ENCODE data around the gene DUSP5.
A peak's percentile ranks its signal among the peaks of the same experiment; 100 is the strongest.

Gene DUSP5

GRCh38 chr10:110540031-110540430 lies 42.3 kb downstream of the DUSP5 start (continued):
- TF ChIP-seq, protein P1, sequence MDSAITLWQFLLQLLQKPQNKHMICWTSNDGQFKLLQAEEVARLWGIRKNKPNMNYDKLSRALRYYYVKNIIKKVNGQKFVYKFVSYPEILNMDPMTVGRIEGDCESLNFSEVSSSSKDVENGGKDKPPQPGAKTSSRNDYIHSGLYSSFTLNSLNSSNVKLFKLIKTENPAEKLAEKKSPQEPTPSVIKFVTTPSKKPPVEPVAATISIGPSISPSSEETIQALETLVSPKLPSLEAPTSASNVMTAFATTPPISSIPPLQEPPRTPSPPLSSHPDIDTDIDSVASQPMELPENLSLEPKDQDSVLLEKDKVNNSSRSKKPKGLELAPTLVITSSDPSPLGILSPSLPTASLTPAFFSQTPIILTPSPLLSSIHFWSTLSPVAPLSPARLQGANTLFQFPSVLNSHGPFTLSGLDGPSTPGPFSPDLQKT (IDR thresholded peaks at IDR 0.05; ENCODE audit: borderline replicate concordance, low read depth, low read length), result no peak
- TF ChIP-seq OVOL3 (tag by site-specific recombination; IDR thresholded peaks at IDR 0.05) (no peak), SP3 (tag by site-specific recombination; IDR thresholded peaks at IDR 0.05) (no peak), ZNF324 (tag by site-specific recombination; IDR thresholded peaks at IDR 0.05) (no peak), ZNF280D (tag by site-specific recombination; IDR thresholded peaks at IDR 0.05) (no peak), ZEB2 (tag by site-specific recombination; IDR thresholded peaks at IDR 0.05) (0 out of 2 replicates have a peak, but pooled peaks have one; percentile 35), ZNF600 (tag by site-specific recombination; IDR thresholded peaks at IDR 0.05) (no peak), TCF7L2 (IDR thresholded peaks at IDR 0.05; ENCODE audit: borderline replicate concordance, low read depth, low read length) (peak; percentile 50; the same call in 1 of the 2 replicates), GLIS2 (tag by site-specific recombination; IDR thresholded peaks at IDR 0.05) (no peak), EGR2 (tag by site-specific recombination; IDR thresholded peaks at IDR 0.05; ENCODE audit: low read depth) (no peak), ZNF843 (tag by site-specific recombination; IDR thresholded peaks at IDR 0.05) (peak; percentile 29; the same call in 1 of the 2 replicates), ZNF626 (tag by site-specific recombination; IDR thresholded peaks at IDR 0.05) (no peak), ZNF350 (tag by site-specific recombination; IDR thresholded peaks at IDR 0.05) (no peak), ZNF521 (tag by site-specific recombination; IDR thresholded peaks at IDR 0.05) (no peak), ZNF529 (tag by site-specific recombination; IDR thresholded peaks at IDR 0.05; ENCODE audit: insufficient replicate concordance) (no peak), ZNF23 (tag by site-specific recombination; IDR thresholded peaks at IDR 0.05; ENCODE audit: borderline replicate concordance) (no peak), PRDM6 (tag by site-specific recombination; IDR thresholded peaks at IDR 0.05) (peak; percentile 77), ZFP3 (tag by site-specific recombination; IDR thresholded peaks at IDR 0.05; ENCODE audit: low read depth) (no peak), FEZF1 (tag by site-specific recombination; IDR thresholded peaks at IDR 0.05) (peak; percentile 78), ZNF76 (tag by site-specific recombination; IDR thresholded peaks at IDR 0.05; ENCODE audit: borderline replicate concordance, low read depth) (no peak), ZNF26 (tag by site-specific recombination; IDR thresholded peaks at IDR 0.05) (no peak), ZFP37 (tag by site-specific recombination; IDR thresholded peaks at IDR 0.05) (no peak), ZNF2 (tag by site-specific recombination; IDR thresholded peaks at IDR 0.05) (no peak), ZNF132 (tag by site-specific recombination; IDR thresholded peaks at IDR 0.05; ENCODE audit: borderline replicate concordance) (no peak), ZNF394 (tag by site-specific recombination; IDR thresholded peaks at IDR 0.05; ENCODE audit: borderline replicate concordance) (no peak), OSR2 (tag by site-specific recombination; IDR thresholded peaks at IDR 0.05) (peak; percentile 57; the same call in 1 of the 2 replicates), ZNF549 (tag by site-specific recombination; IDR thresholded peaks at IDR 0.05) (no peak), SCRT1 (tag by site-specific recombination; IDR thresholded peaks at IDR 0.05; ENCODE audit: borderline replicate concordance) (no peak), ZNF560 (tag by site-specific recombination; IDR thresholded peaks at IDR 0.05; ENCODE audit: borderline replicate concordance) (no peak), ZNF501 (tag by site-specific recombination; IDR thresholded peaks at IDR 0.05) (no peak)
- TF ChIP-seq, protein P2, sequence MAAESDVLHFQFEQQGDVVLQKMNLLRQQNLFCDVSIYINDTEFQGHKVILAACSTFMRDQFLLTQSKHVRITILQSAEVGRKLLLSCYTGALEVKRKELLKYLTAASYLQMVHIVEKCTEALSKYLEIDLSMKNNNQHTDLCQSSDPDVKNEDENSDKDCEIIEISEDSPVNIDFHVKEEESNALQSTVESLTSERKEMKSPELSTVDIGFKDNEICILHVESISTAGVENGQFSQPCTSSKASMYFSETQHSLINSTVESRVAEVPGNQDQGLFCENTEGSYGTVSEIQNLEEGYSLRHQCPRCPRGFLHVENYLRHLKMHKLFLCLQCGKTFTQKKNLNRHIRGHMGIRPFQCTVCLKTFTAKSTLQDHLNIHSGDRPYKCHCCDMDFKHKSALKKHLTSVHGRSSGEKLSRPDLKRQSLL (tag by site-specific recombination; IDR thresholded peaks at IDR 0.05), result no peak
- TF ChIP-seq, protein P3, sequence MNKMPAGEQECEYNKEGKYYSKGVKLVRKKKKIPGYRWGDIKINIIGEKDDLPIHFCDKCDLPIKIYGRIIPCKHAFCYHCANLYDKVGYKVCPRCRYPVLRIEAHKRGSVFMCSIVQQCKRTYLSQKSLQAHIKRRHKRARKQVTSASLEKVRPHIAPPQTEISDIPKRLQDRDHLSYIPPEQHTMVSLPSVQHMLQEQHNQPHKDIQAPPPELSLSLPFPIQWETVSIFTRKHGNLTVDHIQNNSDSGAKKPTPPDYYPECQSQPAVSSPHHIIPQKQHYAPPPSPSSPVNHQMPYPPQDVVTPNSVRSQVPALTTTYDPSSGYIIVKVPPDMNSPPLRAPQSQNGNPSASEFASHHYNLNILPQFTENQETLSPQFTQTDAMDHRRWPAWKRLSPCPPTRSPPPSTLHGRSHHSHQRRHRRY (tag by site-specific recombination; IDR thresholded peaks at IDR 0.05), result no peak
